Neuronal stem cell (in vitro differentiated cells): ENCODE measurements around the gene ANKRD17.
"Not testable (repeated sequence)": the region's sequence is repeated elsewhere in the genome, so short reads cannot be mapped to it uniquely, and the experiment has no call there.

Source experiments
- DNase-seq: peaks from one replicate; pipeline ENCODE4 v3.0.0-alpha.2; 2013; ENCODE audit warnings: low spot score
- H2AFZ ChIP-seq: one replicate; pipeline ENCODE4 v1.6.1; 2013; ENCODE audit warnings: mild to moderate bottlenecking, low read length, inconsistent platforms
- H2AK5ac ChIP-seq: 2 replicates; pipeline ENCODE4 v1.6.1; 2013; ENCODE audit warnings: low read depth, mild to moderate bottlenecking, inconsistent platforms, low read length, moderate library complexity, mixed read lengths
- H2BK120ac ChIP-seq: 2 replicates; pipeline ENCODE4 v1.6.1; 2013; ENCODE audit warnings: low read depth, mild to moderate bottlenecking, inconsistent platforms, low read length, moderate library complexity, mixed read lengths
- H2BK12ac ChIP-seq: one replicate; pipeline ENCODE4 v1.6.1; 2013; ENCODE audit warnings: low read length, inconsistent platforms
- H2BK15ac ChIP-seq: 2 replicates; pipeline ENCODE4 v1.6.1; 2013; ENCODE audit warnings: mild to moderate bottlenecking, low read length, inconsistent platforms, mixed read lengths
- H2BK5ac ChIP-seq: one replicate; pipeline ENCODE4 v1.6.1; 2013; ENCODE audit warnings: inconsistent platforms, mild to moderate bottlenecking, low read length, moderate library complexity
- H3K14ac ChIP-seq: one replicate; pipeline ENCODE4 v1.6.1; 2013; ENCODE audit warnings: low read length, inconsistent platforms
- H3K18ac ChIP-seq: 2 replicates; pipeline ENCODE4 v1.6.1; 2013; ENCODE audit warnings: low read length, inconsistent platforms
- H3K23ac ChIP-seq: 2 replicates; pipeline ENCODE4 v1.6.1; 2013; ENCODE audit warnings: low read depth, mild to moderate bottlenecking, mixed read lengths, low read length, inconsistent platforms; ENCODE audit not compliant: poor library complexity
- H3K27ac ChIP-seq: replicated peaks from 3 replicates; pipeline ENCODE4 v1.5.1; 2013; ENCODE audit warnings: low read length, inconsistent platforms
- H3K27me3 ChIP-seq, 3 experiments: 2 replicates each; pipeline ENCODE4 v1.6.1; 2013; ENCODE audit warnings: low read length in 3 of 3, mild to moderate bottlenecking in 2 of 3, inconsistent platforms in 1 of 3, low read depth in 1 of 3, mixed read lengths in 1 of 3, moderate library complexity in 1 of 3; ENCODE audit not compliant: control insufficient read depth in 3 of 3, insufficient read depth in 3 of 3
- H3K36me3 ChIP-seq, 2 donors: replicated peaks in 1 of 2; 2 replicates each; pipeline ENCODE4 v1.6.1; 2013; ENCODE audit warnings: low read length in 2 of 2; ENCODE audit not compliant: control insufficient read depth in 2 of 2, insufficient read depth in 2 of 2
- H3K4ac ChIP-seq: 2 replicates; pipeline ENCODE4 v1.6.1; 2013; ENCODE audit warnings: inconsistent platforms, mild to moderate bottlenecking, low read length, moderate library complexity
- H3K4me1 ChIP-seq, 2 donors: 1 replicate in 1 of 2; 2 replicates in 1 of 2; pipeline ENCODE4 v1.6.1; 2013; ENCODE audit warnings: low read length in 2 of 2, low read depth in 1 of 2; ENCODE audit not compliant: control insufficient read depth in 2 of 2, insufficient read depth in 1 of 2
- H3K4me2 ChIP-seq: one replicate; pipeline ENCODE4 v1.6.1; 2013; ENCODE audit warnings: mild to moderate bottlenecking, low read length, inconsistent platforms; ENCODE audit not compliant: insufficient read depth, poor library complexity, severe bottlenecking
- H3K4me3 ChIP-seq, 2 donors: 2 replicates each; pipeline ENCODE4 v1.5.1; 2013; ENCODE audit warnings: low read length in 2 of 2, mild to moderate bottlenecking in 2 of 2, inconsistent platforms in 1 of 2, moderate library complexity in 1 of 2
- H3K79me1 ChIP-seq: one replicate; pipeline ENCODE4 v1.6.1; 2013; ENCODE audit warnings: low read depth, mild to moderate bottlenecking, inconsistent platforms, low read length, moderate library complexity
- H3K9ac ChIP-seq: one replicate; pipeline ENCODE4 v1.6.1; 2013; ENCODE audit warnings: mild to moderate bottlenecking, low read depth, low read length, inconsistent platforms; ENCODE audit not compliant: poor library complexity
- H3K9me3 ChIP-seq, 2 donors: replicated peaks in 1 of 2; 2 replicates each; pipeline versions ENCODE3 to v1.6.1; 2013; ENCODE audit warnings: low read length in 2 of 2, mild to moderate bottlenecking in 2 of 2, inconsistent platforms in 1 of 2, low read depth in 1 of 2, mixed read lengths in 1 of 2, moderate library complexity in 1 of 2; ENCODE audit not compliant: control insufficient read depth in 2 of 2, insufficient read depth in 1 of 2
- H4K8ac ChIP-seq: one replicate; pipeline ENCODE4 v1.6.1; 2013; ENCODE audit warnings: low read depth, mild to moderate bottlenecking, inconsistent platforms, low read length, moderate library complexity
- H4K91ac ChIP-seq: one replicate; pipeline ENCODE4 v1.6.1; 2013; ENCODE audit warnings: low read length, low read depth, mild to moderate bottlenecking, inconsistent platforms; ENCODE audit not compliant: poor library complexity
- WGBS, 2 donors: extraction: QIAGEN DNeasy Blood & Tissue Kit; methylation state at CpG; one replicate each; pipeline ENCODE4 v1.1.7; 2013; ENCODE audit warnings: missing lambda C conversion rate in 2 of 2, mixed read lengths in 1 of 2; ENCODE audit not compliant: insufficient read length in 2 of 2, insufficient replicate concordance in 1 of 2; ENCODE audit errors: extremely low coverage in 2 of 2; 5-methylcytosine and 5-hydroxymethylcytosine counted together

The ANKRD17 gene

GRCh38 chr4:73258436-73258685 lies 237 bp downstream of the ANKRD17 start:
- Histone ChIP-seq H2AFZ (peak overlapping the region; percentile 98), H2BK5ac (peak overlapping the region; percentile 98), H3K18ac (peak overlapping the region; percentile 99), H2BK12ac (no peak overlapping the region), H3K27me3 (no peaks in the 10 kb centered on the region), H3K9ac (peak overlapping the region; percentile 100), H2AK5ac (peak overlapping the region; percentile 90), H2BK120ac (no peak overlapping the region), H3K4ac (peak overlapping the region; percentile 95), H3K79me1 (peaks cover 5% of the 10 kb centered on the region), H2BK15ac (peak overlapping the region; percentile 89), H3K9me3 (no peaks in the 10 kb centered on the region), H3K4me1 (peaks cover 0 to 4% of the 10 kb centered on the region in 2 donors), H3K4me2 (peak overlapping the region; percentile 58), H3K36me3 (peaks cover 0 to 51% of the 10 kb centered on the region in 2 donors), H3K27ac (peak overlapping the region; percentile 97), H3K23ac (peak overlapping the region; percentile 98), H3K14ac (peak overlapping the region; percentile 99), H4K91ac (peak overlapping the region; percentile 72), H3K4me3 (peak overlapping the region; percentile 72 to 98), H4K8ac (no peak overlapping the region)
- DNase-seq, result no peak
- no CpG with 5 or more reads among the region's 30 CpGs for WGBS, 2 donors

DNA sequence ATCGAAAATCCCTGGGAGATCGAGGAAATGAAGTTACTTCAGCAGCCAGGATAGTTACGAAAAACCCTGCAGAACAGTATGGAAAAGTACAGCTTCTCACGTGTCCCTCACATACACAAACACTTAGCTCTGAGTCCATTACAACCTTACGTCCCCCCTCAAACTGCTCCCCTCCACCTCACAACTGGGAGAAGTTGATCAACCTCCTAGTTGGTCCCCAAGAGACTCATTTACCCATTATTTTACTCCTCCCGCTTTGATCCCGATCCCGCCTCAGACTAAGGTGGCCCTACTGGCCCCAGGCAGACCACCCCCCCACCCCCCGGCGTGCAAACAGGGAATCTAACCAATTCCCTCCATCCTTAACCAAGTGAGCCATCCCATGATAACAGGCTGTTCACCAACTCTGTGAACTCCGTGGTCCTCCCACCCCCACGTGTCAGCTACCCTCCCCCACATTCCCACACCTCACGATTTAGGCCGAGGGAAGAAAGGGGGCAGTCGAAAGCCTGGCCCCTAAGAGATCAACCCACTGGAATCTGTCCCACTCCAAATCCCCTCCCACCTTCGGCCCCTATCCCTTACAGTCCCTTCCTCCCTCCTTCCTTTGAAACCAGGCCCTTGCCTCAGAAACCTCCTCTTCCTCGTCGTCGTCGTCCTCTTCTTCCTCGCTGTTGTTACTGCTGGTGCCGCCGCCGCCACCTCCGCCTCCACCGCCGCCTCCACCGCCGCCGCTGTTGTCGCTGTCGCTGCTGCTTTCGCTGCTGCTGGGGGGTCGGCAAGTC lies 755 bp downstream of the ANKRD17 start:
- no peaks in the 10 kb centered on the region for H3K27me3 ChIP-seq
- peak overlapping the region; percentile 58 for H3K4me2 ChIP-seq
- peaks cover 0 to 51% of the 10 kb centered on the region in 2 donors for H3K36me3 ChIP-seq
- no peaks in the 10 kb centered on the region for H3K9me3 ChIP-seq
- peak overlapping the region; percentile 95 for H3K4ac ChIP-seq
- H2BK15ac ChIP-seq, result peak overlapping the region; percentile 89
- peak overlapping the region; percentile 99 for H3K18ac ChIP-seq
- peak overlapping the region; percentile 100 for H3K9ac ChIP-seq
- H4K8ac ChIP-seq, result no peak overlapping the region
- H3K27ac ChIP-seq, result peak overlapping the region; percentile 97
- WGBS, 2 donors, result no CpG with 5 or more reads among the region's 34 CpGs
- H2AFZ ChIP-seq, result peak overlapping the region; percentile 98
- H2BK120ac ChIP-seq, result no peak overlapping the region
- H3K4me1 ChIP-seq, result peaks cover 0 to 4% of the 10 kb centered on the region in 2 donors
- peak overlapping the region; percentile 98 for H2BK5ac ChIP-seq
- peak overlapping the region; percentile 98 for H3K23ac ChIP-seq
- peak overlapping the region; percentile 90 for H2AK5ac ChIP-seq
- H4K91ac ChIP-seq, result peak overlapping the region; percentile 72
- peak overlapping the region; percentile 99 for H3K14ac ChIP-seq
- H2BK12ac ChIP-seq, result no peak overlapping the region
- H3K79me1 ChIP-seq, result peaks cover 5% of the 10 kb centered on the region
- peak overlapping the region; percentile 72 to 98 for H3K4me3 ChIP-seq
- DNase-seq, result peak; percentile 40

GRCh38 chr4:73257234-73257633 lies 1.4 kb downstream of the ANKRD17 start:
- no peak overlapping the region for H2BK5ac ChIP-seq
- peak; percentile 38 for DNase-seq

DNA sequence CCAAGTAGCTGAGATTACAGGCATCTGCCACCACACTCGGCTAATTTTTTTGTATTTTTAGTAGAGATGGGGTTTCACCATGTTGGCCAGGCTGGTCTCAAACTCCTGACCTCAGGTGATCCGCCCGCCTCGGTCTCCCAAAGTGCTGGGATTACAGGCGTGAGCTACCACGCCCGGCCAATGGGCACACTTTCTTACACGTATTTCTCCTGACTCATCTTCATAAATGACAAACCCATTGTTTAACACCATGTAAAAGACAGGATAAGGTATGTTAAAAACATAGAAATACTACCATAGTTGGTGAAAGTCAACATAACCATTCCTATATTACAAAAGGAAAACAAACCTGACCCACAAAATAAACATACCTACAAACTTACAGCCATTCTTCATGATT lies 2.8 kb downstream of the ANKRD17 start:
- H2BK12ac ChIP-seq, H3K14ac ChIP-seq, H4K91ac ChIP-seq, H3K23ac ChIP-seq, H3K27me3 ChIP-seq, H3K4me2 ChIP-seq, H2BK5ac ChIP-seq, H2AFZ ChIP-seq, H3K27ac ChIP-seq, H2BK120ac ChIP-seq, H3K79me1 ChIP-seq, H4K8ac ChIP-seq, H3K4me3 ChIP-seq, H3K9me3 ChIP-seq, H3K4me1 ChIP-seq, H2BK15ac ChIP-seq, H2AK5ac ChIP-seq, H3K9ac ChIP-seq, DNase-seq, H3K4ac ChIP-seq, H3K18ac ChIP-seq: not testable (repeated sequence)
- no CpG with 5 or more reads among the region's 8 CpGs for WGBS, 2 donors
- H3K36me3 ChIP-seq, result peaks cover 0 to 60% of the 10 kb centered on the region in 2 donors

More at GRCh38 chr4:73257234-73257633, 1.4 kb downstream of the ANKRD17 start:
- WGBS, 2 donors, result no CpG with 5 or more reads among the region's 6 CpGs
- Histone ChIP-seq H3K27me3 (no peaks in the 10 kb centered on the region), H3K9me3 (no peaks in the 10 kb centered on the region), H2AFZ (no peak overlapping the region), H3K4me2 (peak overlapping the region; percentile 67), H3K27ac (no peak overlapping the region), H4K91ac (no peak overlapping the region), H2BK12ac (no peak overlapping the region), H3K4ac (no peak overlapping the region), H3K23ac (no peak overlapping the region), H3K18ac (no peak overlapping the region), H3K14ac (no peak overlapping the region), H3K4me1 (peaks cover 0 to 4% of the 10 kb centered on the region in 2 donors), H3K9ac (no peak overlapping the region), H2BK15ac (no peak overlapping the region), H2BK120ac (no peak overlapping the region), H3K79me1 (peaks cover 5% of the 10 kb centered on the region), H2AK5ac (no peak overlapping the region), H3K4me3 (peak overlapping the region; percentile 72 to 98), H4K8ac (no peak overlapping the region), H3K36me3 (peaks cover 0 to 51% of the 10 kb centered on the region in 2 donors)
